GM10847 (cell line): ENCODE results near the gene TOGARAM2.

ENCODE experiments used
- POLR2A ChIP-seq: IDR thresholded peaks from 2 replicates; pipeline ENCODE4 v1.6.1; 2011; ENCODE audit not compliant: insufficient read length; ENCODE audit errors: extremely low read depth

TOGARAM2 gene

DNA sequence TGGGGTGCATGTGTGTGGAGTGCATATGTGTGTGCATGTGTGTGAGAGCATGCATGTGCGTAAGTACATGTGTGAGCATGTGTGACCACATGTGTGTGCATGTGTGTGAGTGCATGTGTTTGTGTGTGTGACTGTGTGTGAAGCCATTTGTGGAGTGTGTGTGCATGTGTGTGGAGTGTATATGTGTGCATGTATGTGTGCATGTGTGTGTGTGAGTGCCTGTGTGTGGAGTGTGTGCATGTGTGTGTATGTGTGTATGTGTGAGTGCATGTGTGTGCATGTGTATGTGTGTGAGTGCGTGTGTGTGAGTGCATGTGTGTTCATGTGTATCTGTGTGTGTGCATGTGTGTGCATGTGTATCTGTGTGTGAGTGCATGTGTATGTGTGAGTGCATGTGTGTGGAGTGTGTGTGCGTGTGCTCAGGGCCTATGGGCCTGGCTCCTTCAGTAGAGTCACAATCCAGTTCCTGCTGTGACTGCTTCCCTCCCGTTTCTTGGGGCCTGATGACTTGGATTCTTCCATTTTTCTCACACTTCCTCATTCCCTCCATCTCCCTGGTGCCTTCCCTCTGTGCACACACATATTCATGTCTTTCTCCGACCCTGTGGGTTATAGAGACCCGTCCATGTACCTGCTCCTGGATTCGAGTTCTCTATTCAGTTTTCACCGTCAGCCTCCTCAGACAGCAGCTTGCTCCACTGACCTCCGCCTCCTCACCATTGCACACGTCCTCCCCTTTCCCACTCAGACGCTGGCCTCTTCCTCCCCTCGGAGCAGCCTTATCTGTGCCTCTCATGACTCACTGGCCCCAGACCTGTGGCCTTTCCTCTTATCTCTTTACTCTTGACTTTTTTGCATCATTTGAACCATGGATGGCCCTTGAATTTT, 25.2 kb downstream of the TOGARAM2 start:
- TF ChIP-seq POLR2A: no peak

DNA sequence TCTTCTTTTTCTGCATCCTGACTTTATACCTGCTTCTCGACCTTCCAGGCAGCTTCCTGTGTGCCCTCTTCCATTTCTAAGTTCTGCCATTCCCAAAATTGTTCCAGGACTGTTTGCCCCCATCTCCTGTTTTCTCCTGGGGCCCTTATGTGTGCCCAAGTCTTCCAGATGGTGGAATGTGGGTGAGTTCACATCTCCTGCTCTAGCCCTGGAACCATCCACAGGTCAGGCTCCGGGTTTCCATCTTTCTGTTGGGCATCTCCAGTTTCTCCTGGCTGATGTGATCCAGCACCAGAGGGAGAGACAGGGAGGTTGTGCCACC, 25.8 kb downstream of the TOGARAM2 start:
- no peak for TF ChIP-seq POLR2A

DNA sequence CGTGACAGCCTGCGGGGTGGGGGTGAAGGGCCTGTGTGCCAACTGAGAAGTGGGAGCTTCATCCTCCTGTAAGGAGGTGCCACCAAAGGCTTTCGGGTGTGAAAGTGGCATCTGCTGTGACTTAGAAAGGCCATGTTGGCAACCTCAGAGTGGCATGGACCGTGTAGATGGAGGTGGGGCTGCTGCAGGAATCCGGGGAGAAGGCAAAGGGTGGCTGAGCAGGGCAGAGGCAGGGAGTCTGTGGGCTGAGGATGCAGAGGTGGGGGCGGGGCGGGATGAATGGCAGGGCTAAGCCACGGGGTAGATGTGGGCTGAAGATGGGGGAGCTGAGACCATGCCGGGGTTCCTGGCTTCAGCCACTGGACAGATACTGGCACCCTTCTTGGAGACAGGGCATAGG, 28.2 kb downstream of the TOGARAM2 start:
- no peak for TF ChIP-seq POLR2A

DNA sequence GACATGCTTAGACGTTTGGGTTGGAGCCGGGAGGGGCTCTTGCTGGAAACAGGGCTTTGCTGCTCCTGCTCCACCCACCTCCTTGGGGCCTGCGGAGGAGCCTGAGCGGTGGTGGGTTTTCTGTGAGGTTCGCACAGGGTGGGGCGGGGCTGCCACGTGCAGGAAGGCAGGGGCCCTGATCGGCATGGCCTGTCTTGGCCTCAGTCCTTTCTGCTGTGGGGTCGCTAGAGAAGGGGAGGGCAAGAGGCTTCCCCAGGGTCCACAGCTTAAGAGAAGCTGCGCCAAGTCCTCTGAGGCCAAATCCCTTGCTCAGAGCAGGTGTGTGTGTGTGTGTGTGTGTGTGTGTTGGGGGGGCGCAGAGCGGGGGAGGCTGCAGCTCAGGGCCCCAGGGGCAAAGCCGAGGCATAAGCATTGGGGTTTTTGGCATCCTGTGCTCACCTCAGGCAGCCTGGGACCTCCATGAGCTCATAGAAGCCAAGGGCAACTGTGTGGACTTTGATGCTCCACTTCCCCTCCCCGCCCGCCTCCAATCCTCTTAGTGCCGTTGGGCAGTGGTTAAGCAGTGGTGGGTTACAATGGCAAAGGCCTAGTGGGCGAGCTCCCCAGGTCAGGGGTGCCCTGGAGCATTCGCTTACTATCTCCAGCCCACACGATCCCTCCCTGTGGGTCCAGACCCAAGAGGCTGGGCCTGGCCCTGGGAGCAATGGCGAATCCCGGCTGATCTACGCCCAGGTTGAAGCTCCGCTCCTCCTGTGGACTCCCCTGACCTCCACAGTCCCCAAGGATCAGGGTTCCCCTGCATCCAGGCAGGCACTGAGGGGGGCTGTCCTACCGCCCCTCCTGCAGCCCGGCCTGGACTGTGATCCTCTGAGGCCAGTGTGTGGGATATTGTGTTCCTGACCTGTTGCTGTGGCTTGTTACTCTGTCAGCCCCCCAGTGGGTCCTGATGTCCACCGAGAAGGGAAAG, 28.9 kb downstream of the TOGARAM2 start:
- TF ChIP-seq POLR2A: no peak

DNA sequence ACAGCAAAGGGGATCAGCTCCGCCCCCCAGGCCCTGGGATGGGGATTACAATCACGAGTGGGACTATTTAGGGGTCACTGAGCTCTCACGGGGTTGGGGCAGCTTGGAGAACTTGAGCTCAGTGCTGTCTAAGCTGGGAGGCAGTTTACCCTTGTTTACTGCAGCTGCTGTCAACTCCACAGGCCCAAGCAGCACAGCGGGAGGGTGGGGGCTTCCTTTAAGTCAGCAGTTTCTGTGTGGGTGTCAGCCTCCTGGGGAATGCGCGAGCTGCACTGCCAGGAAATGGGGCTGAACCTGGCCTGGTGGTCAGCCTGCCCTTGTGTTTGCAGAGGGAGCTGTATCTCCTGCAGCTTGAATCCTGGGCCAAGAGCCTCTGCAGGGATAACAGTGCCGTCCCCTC, 29.8 kb downstream of the TOGARAM2 start:
- TF ChIP-seq POLR2A: no peak

DNA sequence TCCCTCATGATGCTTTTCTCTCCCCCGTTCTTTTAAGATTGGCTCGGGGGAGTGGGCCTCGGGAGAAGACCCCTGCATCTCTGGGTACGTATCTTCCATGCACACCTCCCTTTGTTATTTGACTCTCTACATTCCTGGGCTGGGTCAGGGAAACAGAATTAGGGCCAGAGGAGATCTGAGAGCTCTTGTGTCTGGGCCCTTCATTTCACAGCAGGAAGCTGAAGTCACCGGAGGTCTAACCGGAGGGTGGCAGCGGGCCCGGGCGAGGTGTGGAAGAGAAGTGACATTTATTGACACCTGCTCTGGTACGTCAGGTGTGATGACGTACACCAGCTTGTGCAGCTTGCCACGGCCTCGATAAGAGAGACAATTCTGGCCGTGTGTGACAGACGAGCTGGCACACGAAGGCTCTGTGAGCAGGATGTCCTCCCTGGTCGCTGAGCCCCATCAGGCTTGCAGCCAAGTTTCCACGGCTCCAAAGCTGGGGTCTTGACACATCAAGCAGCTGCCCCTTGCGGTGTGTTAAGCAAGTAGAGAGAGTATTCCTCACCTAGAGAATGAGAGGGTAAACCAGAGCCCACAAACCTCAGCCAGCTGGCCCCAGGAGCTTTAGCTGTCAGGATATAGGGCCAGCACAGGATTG, 30.4 kb downstream of the TOGARAM2 start:
- TF ChIP-seq POLR2A: no peak

DNA sequence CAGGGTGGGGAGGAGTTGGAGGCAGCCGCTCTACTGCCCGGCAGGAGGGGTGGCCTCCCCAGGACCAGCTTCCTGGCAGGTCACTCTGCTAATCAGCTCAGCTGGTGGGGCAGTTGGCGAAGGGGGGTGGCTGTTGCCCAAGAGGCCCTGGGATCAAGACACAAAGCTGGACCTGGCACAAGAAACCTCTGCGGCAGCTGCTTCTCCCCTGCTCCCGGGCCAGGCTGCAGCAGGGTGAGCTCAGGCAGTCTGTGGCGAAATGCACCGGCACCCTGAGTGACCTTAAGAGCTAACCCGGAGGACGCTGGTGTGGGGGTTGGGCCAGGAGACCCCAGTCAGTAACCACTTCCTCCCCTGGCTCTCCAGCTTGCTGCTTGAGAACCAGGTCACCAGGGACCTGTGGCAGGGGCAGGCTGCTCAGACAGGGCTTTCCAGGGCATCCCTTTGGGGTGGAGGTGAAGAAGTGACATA, 31.1 kb downstream of the TOGARAM2 start:
- TF ChIP-seq POLR2A: no peak

DNA sequence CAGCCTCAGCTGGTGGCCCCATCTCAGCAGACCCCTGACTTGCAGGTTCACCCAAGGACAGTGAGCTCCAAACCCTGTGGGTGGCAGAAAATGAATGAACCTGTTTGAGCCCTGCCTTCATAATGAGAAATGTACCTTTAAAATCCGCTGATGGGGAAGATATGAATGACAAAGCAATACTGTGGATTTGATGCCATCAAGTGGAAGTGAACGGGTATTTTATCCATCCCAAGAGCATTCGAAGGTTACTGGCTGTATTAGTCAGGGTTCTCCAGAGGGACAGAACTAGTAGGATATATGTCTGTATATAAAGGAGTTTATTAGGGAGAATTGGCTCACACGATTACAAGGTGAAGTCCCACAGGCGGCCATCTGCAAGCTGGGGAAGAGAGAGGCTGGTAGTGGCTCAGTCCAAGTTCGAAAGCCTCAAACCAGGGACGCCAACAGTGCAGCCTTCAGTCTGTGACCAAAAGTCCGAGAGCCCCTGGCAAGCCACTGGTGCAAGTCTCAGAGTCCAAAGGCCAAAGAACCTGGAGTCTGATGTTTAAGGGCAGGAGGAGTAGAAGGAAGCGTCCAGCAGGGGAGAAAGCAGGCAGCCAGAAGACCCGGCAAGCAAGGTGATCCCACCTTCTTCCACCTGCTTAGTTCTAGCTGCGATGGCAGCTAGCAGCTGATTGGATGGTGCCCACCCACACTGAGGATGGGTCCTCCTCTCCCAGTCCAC, 32.1 kb downstream of the TOGARAM2 start:
- TF ChIP-seq POLR2A: no peak

DNA sequence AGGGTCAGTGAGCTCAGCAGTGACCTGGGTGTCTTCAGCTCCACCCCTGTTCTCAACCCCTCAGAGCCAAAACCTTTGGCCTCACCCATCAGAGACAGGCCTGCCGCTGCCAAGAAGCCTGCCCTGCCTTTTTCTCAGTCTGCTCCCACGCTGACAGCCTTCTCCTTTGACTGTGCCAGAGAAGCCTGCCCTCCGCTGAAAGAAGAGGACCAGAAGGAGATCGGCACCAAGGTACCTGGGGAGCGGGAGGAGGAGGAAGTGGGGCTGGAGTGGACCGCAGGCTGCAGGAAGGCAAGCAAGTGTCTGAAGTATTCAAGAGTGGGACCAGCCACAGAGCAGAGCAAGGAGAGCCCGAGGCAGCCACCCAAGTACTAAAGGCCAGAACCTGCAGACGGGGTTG, 33.2 kb downstream of the TOGARAM2 start:
- TF ChIP-seq POLR2A: no peak

DNA sequence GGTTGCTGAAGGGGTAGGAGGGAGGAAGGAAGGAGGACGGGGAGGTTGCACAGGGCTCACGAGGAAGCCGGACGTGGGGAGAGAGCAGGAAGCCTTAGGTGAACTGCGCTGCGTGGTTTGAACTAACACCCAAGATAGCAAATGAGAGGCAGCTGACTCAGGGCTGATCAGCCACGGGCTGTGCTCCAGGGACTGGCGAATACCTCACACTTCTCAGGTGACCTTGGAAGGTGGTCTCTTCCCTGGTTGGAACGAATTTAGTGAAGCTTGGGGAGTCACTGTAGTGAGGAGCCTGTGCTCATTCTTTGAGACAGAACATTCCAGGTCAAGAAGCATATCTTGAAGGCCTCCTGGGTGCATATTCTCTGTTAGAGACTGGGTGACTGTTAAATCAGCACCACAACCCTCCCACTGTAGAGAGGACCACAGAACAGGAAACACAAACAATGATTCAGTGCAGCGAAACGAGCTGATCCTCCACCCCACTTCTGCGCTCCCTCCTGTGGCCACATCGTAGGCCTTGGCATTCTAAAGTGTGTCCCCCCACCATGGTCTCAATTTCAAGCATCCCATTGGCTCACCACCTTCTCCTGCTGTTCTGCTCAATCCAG, 33.8 kb downstream of the TOGARAM2 start:
- no peak for TF ChIP-seq POLR2A

DNA sequence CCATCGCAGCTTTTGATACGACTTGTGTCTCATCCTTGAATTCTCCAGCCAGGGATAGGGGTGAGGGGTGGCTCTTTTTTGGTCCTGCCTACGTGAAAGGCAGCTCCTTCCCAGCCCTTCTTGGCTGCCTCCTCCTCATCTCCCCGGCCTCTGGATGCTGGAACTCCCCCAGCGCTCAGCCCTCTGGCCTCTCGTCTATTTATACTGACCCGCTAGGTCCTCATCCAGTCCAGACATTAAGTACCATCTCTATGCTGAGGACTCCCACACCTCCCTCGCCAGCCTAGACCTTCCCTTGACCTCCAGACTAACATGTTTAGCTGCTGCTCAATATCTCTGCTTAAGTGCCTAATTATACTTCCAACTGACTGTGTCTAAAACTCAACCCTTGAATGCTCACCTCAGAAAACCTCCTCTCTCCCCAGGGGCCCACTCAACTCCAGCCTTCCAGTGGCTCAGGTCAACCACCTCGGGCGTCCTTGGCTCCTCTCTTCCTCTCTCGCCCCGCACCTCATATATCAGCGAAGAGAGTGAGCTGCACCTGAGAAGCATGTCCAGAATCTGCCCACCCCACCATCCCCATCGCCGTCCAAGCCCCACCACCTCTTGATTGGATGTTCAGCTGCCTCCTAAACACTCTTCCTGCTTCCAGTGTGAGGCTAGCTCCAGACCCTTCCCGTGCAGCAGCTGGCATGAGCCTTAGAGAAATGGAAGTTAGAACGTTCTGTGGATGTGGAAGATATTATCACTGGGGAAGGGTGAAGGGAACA, 34.8 kb downstream of the TOGARAM2 start:
- no peak for TF ChIP-seq POLR2A

DNA sequence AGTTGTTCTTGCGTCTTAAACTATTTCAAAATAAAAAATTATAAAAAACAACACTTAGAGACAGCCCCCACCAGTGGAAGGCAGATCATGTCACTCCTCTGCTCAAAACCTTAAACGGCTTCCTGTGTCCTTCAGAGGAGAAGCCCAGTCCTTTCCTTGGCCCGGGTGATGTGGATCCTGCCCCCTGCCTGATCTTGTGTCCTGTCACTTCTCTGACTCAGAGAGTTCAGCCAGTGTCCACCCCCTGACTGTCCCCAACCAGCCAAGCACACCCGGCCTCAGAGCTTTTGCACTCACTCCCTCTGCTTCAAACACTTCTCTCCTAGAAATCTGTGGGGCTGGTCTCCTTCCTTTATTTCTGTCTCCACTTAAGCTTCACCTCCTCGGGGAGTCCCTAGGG, 35.4 kb downstream of the TOGARAM2 start:
- no peak for TF ChIP-seq POLR2A

DNA sequence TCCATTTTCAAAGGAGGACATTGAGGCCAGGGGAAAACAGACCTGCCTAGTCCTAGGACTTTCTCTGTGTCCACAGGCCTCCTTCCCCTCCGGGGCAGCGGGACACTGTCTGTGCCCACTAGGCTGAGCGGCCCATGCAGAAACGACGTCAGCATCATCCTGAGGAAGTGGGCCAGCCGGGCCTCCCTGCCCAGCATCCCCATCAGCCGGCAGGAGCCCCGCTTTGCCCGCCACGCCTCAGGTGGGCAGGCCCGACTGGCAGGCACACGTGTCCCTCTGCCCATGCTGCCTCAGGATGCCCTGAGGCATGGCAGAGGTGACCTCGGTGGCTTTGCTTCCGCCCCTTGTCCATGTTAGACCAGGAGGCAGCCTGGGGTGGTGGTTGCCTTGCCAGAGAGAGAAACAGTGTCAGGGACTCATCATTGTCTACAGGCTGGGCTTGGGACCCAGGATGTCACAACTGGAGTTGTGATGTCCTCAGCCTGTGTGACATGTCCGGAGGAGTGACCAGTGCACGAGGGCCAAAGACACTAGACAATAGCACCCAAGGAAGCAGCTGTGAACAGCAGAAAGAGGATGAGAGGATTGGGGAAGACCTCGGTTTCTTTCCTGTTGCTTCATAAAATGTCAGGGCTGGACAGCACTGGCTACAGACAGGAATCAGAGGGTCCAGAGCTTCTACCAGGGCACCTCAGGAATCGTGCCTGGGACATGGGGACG, 36.8 kb downstream of the TOGARAM2 start:
- no peak for TF ChIP-seq POLR2A
